HAP-1 (cell line): Measurements from ENCODE around the gene MUC4.
"Not testable (repeated sequence)": the region's sequence is repeated elsewhere in the genome, so short reads cannot be mapped to it uniquely, and the experiment has no call there.

Source experiments
- DNase-seq, 2 experiments: peaks; one replicate each; pipeline ENCODE4 v3.0.0-alpha.2; 2016 to 2020; ENCODE audit warnings: low spot score in 2 of 2
- H3K27me3 ChIP-seq: fragments of 250-450 bp; sonication (Bioruptor Pico); 2 replicates; pipeline ENCODE4 v1.5.1; 2020; ENCODE audit warnings: low read depth, mild to moderate bottlenecking, moderate library complexity
- H3K36me3 ChIP-seq: fragments of 250-450 bp; sonication (Bioruptor Pico); replicated peaks from 2 replicates; pipeline ENCODE4 v1.5.1; 2020; ENCODE audit warnings: mild to moderate bottlenecking
- H3K4me1 ChIP-seq: fragments of 250-450 bp; sonication (Bioruptor Pico); 2 replicates; pipeline ENCODE4 v1.5.1; 2020; ENCODE audit warnings: mild to moderate bottlenecking
- H3K4me3 ChIP-seq: fragments of 250-450 bp; sonication (Bioruptor Pico); 2 replicates; pipeline ENCODE4 v1.5.1; 2020; ENCODE audit warnings: mild to moderate bottlenecking, moderate library complexity
- H3K9me3 ChIP-seq: fragments of 250-450 bp; sonication (Bioruptor Pico); 2 replicates; pipeline ENCODE4 v1.5.1; 2020; ENCODE audit warnings: mild to moderate bottlenecking, moderate library complexity
- in situ Hi-C: fragments of 300-500 bp; cut with MboI; formaldehyde crosslinking; loops from 3 replicates; pipeline ENCODE4 v1.14.3; 2020; ENCODE audit warnings: low sequenced_read_pairs, inconsistent platforms, mixed read lengths

The MUC4 gene

DNA sequence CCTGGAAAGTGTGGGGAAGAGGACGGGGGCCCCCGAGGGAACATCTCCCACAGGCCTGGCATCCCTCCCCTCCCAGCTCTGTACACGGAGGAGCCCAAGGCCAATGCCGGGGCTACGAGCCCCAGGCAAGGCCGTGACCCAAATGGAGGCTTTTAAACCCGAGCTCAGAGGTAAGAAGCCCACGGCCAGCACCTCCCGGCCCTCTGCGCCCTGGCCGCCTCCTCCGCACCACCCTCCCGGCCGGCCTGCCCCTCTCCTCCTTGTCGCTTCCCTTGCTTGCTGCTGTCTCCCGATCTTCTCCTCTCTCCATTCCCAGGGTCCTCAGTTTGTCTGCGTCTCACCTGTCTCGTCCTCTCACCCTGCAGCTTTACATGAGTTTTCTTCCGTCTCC is 1.3 kb downstream of the MUC4 start:
- H3K4me3 ChIP-seq, result no peak overlapping the region
- peaks cover 15% of the 10 kb centered on the region for H3K4me1 ChIP-seq
- in situ Hi-C loops, result no loop called here

GRCh38 chr3:195809796-195810454 is 1.8 kb downstream of the MUC4 start:
- in situ Hi-C loops, result no loop called here
- Histone ChIP-seq H3K4me1 (peaks cover 15% of the 10 kb centered on the region), H3K9me3 (no peaks in the 10 kb centered on the region), H3K4me3 (no peak overlapping the region), H3K27me3 (no peaks in the 10 kb centered on the region), H3K36me3 (no peaks in the 10 kb centered on the region)
- DNase-seq, result no peak

More for the DNA sequence above, 1.3 kb downstream of the MUC4 start:
- Histone ChIP-seq H3K9me3 (no peaks in the 10 kb centered on the region), H3K27me3 (no peaks in the 10 kb centered on the region), H3K36me3 (no peaks in the 10 kb centered on the region)
- no peak for DNase-seq

- Histone ChIP-seq H3K4me3 (no peak overlapping the region), H3K27me3 (no peaks in the 10 kb centered on the region), H3K36me3 (no peaks in the 10 kb centered on the region), H3K9me3 (no peaks in the 10 kb centered on the region), H3K4me1 (peaks cover 15% of the 10 kb centered on the region)
- in situ Hi-C loops, result no loop called here
- DNase-seq, result no peak
These were observed 2.4 kb downstream of the MUC4 start for GRCh38 chr3:195809291-195809785.

DNA sequence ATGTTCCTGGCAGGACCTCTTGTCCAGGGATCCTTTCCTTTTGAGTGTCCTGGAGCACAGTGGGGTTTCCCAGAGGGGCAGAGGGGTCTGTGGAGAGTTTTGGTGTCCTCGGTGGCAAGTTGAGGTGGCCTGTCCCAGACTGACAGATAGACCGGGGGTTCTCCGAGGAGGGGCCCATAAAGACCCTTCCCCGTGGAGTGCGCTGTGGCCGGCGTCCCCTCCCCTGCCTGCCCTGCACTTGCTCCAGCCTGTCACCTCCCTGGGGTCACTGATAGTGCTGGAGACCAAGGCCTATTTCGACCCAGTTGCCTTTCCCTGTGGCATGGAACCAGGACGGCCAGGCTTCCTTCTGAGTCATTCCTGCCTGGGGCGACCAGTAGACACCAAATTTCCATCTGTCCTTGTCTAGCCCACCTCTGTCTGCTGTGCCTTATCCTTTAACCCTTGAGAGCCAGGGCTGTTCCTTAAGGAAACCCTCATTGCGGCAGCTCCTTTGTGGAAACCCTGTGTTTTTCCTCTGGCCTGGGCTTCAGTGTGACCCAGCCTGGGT is 2.9 kb downstream of the MUC4 start:
- H3K27me3 ChIP-seq, result no peaks in the 10 kb centered on the region
- H3K4me3 ChIP-seq, result no peak overlapping the region
- in situ Hi-C loops, result no loop called here
- no peak for DNase-seq
- no peaks in the 10 kb centered on the region for H3K9me3 ChIP-seq
- H3K4me1 ChIP-seq, result peaks cover 15% of the 10 kb centered on the region
- H3K36me3 ChIP-seq, result no peaks in the 10 kb centered on the region

- H3K4me1 ChIP-seq, result peaks cover 15% of the 10 kb centered on the region
- H3K4me3 ChIP-seq, result no peak overlapping the region
- DNase-seq, result no peak
- H3K9me3 ChIP-seq, result no peaks in the 10 kb centered on the region
- H3K27me3 ChIP-seq, result no peaks in the 10 kb centered on the region
- in situ Hi-C loops, result no loop called here
- no peaks in the 10 kb centered on the region for H3K36me3 ChIP-seq
These were observed 4.0 kb downstream of the MUC4 start for GRCh38 chr3:195807681-195808121.

DNA sequence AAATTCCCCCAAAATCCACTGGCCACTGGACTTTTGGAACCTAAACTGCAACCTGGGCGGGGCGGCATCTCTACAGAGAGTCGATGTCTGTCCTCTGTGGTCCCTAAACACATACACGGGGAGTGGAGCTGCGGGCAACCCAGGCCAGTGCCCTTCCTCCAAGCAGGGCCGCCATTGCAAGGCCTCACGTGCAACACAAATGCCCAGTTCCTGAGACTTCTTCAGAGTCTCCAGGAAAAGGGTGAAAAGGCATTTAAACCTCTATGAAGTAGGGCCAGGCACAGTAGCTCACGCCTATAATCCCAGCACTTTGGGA is 4.9 kb downstream of the MUC4 start:
- no peaks in the 10 kb centered on the region for H3K36me3 ChIP-seq
- no peaks in the 10 kb centered on the region for H3K27me3 ChIP-seq
- peaks cover 12% of the 10 kb centered on the region for H3K4me1 ChIP-seq
- in situ Hi-C loops, result no loop called here
- no peak for DNase-seq
- no peak overlapping the region for H3K4me3 ChIP-seq
- no peaks in the 10 kb centered on the region for H3K9me3 ChIP-seq

DNA sequence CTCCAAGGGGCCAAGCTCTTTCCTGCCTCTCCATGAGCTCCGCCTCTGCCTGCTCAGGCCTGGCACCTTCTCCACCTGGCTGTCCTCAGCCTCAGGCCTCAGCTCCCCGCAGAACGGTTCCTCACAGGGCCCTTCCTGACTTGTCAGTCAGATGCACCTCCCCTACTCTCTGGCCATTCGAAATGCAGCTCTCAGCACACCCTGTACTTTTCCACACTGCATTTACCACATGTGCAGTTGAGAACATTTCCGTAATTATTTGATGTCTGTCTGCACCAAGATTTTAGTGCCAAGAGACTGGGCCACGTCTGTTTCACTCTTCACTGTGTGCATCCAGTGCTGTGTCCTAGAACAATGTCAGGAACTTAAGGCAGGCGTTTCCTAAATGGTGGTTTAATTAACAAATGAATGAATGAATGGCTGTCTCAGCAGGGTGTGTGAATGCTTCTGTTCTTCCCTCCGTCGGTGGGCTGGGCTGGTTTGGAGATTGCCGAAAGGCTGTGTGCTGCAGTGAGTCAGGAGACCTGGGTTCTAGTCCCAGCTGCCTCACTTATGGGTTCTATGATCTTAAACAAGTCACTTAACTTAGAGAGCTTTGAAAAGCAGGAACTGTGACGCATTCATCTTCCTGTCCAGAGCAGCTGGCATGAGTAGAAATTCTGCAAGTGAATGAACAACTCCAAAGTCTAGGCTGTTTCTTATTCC is 5.4 kb downstream of the MUC4 start:
- peaks cover 11% of the 10 kb centered on the region for H3K4me1 ChIP-seq
- H3K36me3 ChIP-seq, result no peaks in the 10 kb centered on the region
- H3K27me3 ChIP-seq, result no peaks in the 10 kb centered on the region
- in situ Hi-C loops, result no loop called here
- no peaks in the 10 kb centered on the region for H3K9me3 ChIP-seq
- no peak overlapping the region for H3K4me3 ChIP-seq
- DNase-seq, result peak; percentile 67 to 74

- H3K4me1 ChIP-seq, result peaks cover 11% of the 10 kb centered on the region
- in situ Hi-C loops, H3K9me3 ChIP-seq, H3K36me3 ChIP-seq, H3K4me3 ChIP-seq, H3K27me3 ChIP-seq, DNase-seq: not testable (repeated sequence)
These were observed 6.1 kb downstream of the MUC4 start for GRCh38 chr3:195805588-195805987.

- no peaks in the 10 kb centered on the region for H3K36me3 ChIP-seq
- 0 out of 2 replicates have a peak, but pooled peaks cover 3% of the 10 kb centered on the region for H3K27me3 ChIP-seq
- peaks cover 11% of the 10 kb centered on the region for H3K4me1 ChIP-seq
- in situ Hi-C loops, result no loop called here
- H3K9me3 ChIP-seq, result no peaks in the 10 kb centered on the region
- H3K4me3 ChIP-seq, result no peak overlapping the region
- no peak for DNase-seq
These were observed 6.5 kb downstream of the MUC4 start for GRCh38 chr3:195805181-195805580.

GRCh38 chr3:195803289-195803908 is 8.3 kb downstream of the MUC4 start:
- in situ Hi-C loops, result no loop called here
- no peak overlapping the region for H3K4me3 ChIP-seq

GRCh38 chr3:195802795-195803194 is 8.9 kb downstream of the MUC4 start:
- Histone ChIP-seq H3K36me3 (no peaks in the 10 kb centered on the region), H3K4me3 (no peak overlapping the region), H3K27me3 (0 out of 2 replicates have a peak, but pooled peaks cover 3% of the 10 kb centered on the region), H3K9me3 (no peaks in the 10 kb centered on the region), H3K4me1 (peaks cover 11% of the 10 kb centered on the region)
- DNase-seq, result no peak
- in situ Hi-C loops, result no loop called here

More at GRCh38 chr3:195803289-195803908, 8.3 kb downstream of the MUC4 start:
- no peaks in the 10 kb centered on the region for H3K9me3 ChIP-seq
- H3K4me1 ChIP-seq, result peaks cover 11% of the 10 kb centered on the region
- no peak for DNase-seq
- 0 out of 2 replicates have a peak, but pooled peaks cover 3% of the 10 kb centered on the region for H3K27me3 ChIP-seq
- H3K36me3 ChIP-seq, result no peaks in the 10 kb centered on the region

- peaks cover 11% of the 10 kb centered on the region for H3K4me1 ChIP-seq
- in situ Hi-C loops, result no loop called here
- no peak for DNase-seq
- 0 out of 2 replicates have a peak, but pooled peaks cover 4% of the 10 kb centered on the region for H3K27me3 ChIP-seq
- no peak overlapping the region for H3K4me3 ChIP-seq
- H3K9me3 ChIP-seq, result no peaks in the 10 kb centered on the region
- H3K36me3 ChIP-seq, result no peaks in the 10 kb centered on the region
These were observed 9.4 kb downstream of the MUC4 start for GRCh38 chr3:195802261-195802701.

DNA sequence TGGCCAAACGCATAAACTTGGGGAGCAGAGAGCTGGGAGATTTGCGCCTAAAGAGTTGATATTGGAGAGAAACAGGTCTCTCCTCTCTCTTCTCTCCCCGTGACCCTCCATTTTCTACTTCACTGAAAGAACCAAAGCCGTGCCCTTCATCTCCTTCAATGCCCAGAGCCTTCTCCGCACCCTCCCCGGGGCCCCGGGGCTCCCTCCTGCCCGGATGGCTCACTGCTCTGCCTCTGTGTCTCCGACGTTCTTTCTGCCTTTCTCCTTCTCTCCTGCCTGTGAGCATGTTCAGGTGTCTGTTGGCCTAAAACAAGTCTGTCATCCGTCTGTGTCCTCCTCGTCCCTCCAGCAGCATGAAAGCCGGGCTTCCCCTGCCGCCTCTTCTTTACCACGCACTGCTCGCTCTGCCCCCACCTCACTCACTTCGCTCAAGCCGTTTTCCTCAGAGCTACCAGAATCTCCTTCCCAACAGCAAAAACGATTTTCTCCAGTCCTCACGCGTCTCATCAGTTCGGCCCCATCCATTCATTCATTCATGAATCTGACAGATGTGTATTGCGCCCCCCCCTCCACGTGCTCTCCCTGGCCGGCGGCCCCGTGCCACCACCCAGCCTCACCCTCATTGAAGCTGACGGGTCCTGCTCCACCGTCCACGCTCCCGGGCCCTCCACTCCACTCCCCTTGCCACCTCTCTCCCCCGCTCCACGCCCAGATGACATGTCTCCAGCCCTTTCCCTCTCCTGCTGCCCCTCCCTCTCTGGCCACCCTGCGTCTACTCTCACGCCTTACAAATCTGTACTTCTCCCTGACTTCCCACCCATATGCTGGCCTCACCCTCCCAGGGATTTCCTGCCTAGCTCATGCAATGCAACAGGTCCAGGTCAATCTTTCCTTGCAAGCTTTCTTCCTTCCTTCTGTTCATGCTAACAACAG is 10.2 kb downstream of the MUC4 start:
- no peak for DNase-seq
- H3K27me3 ChIP-seq, result 0 out of 2 replicates have a peak, but pooled peaks cover 5% of the 10 kb centered on the region
- no peaks in the 10 kb centered on the region for H3K36me3 ChIP-seq
- peaks cover 6% of the 10 kb centered on the region for H3K4me1 ChIP-seq
- H3K4me3 ChIP-seq, result no peak overlapping the region
- no peaks in the 10 kb centered on the region for H3K9me3 ChIP-seq
- in situ Hi-C loops, result no loop called here
